ENCODE results near the gene PRSS57.
A peak's percentile ranks its signal among the peaks of the same experiment; 100 is the strongest.
"Not testable (repeated sequence)": the region's sequence is repeated elsewhere in the genome, so short reads cannot be mapped to it uniquely, and the experiment has no call there.

Gene PRSS57

DNA sequence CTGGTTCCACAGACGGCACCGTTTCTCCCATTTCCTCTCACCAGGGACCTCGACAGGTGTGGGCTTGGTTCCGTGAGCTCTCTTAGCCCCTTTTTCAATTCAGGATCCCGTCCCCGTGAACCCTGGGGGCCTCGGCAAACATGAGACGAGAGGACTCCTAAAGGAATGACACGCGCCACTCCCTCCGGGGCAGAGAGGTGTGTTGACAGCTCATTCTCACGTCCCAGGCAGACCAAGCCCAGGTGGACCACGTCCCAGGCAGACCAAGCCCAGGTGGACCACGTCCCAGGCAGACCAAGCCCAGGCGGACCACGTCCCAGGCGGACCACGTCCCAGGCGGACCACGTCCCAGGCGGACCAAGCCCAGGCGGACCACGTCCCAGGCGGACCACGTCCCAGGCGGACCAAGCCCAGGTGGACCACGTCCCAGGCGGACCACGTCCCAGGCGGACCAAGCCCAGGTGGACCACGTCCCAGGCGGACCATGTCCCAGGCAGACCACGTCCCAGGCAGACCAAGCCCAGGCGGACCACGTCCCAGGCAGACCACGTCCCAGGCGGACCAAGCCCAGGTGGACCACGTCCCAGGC is 28.2 kb downstream of the PRSS57 start:
- not testable (repeated sequence) for DNase-seq

DNA sequence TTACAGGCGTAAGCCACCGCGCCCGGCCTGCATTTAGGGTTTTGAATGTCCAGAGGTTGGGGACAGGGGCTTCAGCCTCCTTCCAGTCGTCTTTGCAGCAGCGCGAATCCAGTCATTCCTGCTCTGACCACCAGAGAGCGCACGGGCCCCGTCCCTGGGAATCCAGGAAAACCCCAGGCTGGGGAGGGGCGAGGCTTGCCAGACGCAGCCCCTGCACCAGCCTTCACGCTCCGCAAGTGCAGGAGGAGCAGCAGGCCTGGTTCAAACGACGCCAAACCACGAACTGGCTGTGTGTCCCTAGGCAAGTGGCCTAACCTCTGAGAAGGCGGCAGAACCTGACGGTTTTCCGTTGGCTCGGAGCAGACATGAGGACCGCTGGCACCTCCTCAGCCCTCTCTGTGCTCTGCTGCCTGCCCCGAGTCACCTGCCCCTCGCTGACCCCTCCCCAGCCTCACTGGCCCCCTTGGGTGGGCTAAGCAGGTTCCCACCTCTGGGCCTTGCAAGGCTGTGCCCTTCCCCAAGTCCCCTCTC is 30.3 kb downstream of the PRSS57 start:
- peak; percentile 86 for DNase-seq

DNA sequence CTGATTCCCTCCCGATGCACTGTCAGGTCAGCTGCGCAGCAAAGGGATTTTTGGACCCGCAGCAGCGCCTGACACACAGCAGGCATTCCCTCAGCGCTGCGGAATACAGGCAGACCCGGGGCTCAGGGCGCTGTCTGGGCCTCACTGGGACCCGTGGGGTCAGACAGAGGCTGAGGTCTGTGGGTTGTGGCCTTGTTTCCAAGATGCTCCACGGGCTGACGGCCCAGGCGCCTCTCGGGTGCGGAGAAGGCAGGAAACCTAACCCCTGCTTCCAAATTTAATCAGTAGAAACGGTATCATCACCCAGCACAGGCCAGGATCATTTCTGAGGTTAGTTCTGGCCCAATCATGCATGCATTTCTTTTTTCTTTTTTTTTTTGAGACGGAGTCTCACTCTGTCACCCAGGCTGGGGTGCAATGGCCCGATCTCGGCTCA is 31.6 kb downstream of the PRSS57 start:
- no peak for DNase-seq

DNA sequence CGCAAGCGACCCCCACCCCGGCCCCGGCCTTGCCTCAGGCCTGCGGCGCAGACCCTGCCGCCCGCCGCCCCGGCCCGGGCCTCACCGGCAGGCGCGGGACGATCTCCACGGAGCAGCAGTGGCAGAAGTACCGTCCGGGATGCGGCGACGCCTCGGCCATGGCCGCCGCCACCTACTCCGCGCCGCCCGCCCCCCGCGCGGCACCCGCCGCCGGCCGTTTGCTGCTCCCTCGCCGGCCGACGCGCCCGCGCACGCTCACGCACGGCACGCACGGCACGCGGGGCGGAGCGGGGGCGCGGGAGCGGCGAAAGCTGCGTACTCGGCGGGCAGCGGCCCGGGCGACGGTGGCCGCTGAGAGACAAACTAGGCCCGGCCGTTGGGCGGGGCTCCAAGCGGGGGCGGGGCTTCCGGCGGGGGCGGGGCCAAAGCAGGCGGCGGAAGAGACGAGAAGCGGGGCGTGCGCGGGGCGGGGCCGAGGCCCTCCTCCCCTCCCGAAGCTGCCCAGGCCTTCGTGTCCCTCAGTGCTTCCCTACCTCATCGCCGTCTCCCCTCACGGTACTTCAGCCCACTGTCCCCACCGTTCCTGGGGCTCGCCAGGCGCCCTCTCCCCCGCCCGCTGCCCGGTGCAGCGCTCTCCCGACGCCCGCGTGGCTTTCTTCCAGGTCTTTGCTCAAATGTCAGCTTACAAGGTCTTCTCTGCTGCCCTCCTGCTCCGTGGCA is 32.1 kb downstream of the PRSS57 start, which contains the start of gene RNF126:
Gene RNF126, minus strand, starts transcription at position 253 of the 720 bp plus-strand sequence. Its CDS starts 93 bp downstream, at position 160.
- DNase-seq = peak; percentile 96

DNA sequence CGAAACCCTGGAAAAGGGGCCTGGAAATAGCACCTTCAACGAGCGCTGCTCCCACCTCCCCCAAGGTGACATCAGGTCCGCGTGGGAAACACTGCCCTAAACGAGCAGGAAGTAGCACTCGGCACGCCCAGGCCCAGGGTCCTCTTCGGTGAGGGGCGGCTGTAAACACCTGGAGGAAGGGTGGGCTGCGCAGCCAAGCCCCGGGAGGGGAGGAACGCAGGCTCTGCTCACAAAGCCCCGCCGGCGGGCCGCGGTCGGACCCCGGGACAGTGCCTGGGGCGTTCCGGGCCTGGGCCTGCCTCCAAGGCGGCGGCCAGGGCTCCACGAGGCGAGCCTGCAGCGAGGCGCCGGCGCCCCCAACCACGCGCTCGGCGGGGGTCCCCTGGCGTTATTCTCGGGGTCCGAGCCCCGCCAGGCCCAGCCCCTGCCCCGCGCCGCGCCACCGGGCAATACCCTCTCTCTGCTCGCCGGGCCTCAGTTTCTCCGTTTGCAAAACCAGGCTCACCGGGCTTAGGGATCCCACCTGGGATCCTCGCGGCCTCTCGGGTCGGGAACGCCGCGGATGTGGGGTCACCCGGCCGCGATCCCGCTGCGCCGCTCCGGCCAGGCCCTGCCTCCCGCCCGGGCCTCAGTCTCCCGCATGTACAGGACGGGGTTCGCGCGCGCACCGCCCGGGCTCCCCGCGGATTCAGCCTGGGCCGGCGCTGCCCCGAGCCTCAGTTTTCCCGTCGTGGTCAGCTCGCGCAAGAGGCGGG is 32.9 kb downstream of the PRSS57 start:
- peak; percentile 81 for DNase-seq

DNA sequence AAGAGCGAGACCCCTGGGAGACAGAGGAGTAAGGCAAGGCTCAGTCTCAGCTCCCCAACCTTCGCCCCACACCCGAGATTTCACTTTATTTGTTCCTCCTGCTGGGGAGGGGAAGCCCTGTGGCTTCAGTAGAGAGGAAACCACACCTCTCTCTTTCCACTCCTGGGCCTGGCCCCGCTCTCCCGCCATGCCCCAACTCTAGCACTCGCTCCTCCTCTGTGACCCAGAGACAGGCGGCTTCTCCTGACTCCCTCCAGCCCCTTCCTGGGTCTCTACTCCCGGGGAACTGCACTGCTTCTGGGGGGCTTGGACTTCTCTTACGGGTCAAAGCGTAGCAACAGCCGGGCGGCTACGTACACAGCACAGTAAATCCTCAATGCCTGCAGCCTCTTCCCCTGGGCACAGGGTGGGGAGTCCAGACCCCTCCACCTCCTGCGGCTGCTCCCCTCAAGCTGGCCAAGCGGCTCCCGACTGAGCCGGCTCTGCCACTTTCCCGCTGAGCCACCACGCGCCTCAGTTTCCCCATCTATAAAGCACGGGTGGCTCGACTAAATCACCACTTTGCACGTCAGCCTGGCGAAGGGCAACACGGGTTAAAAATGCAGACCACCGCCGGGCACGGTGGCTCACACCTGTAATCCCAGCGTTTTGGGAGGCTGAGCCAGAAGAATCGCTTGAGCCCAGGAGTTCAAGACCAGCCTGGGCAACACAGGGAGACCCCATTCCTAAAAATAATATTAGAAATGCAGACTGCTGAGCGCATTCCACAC is 33.6 kb downstream of the PRSS57 start:
- DNase-seq = peak; percentile 73

DNA sequence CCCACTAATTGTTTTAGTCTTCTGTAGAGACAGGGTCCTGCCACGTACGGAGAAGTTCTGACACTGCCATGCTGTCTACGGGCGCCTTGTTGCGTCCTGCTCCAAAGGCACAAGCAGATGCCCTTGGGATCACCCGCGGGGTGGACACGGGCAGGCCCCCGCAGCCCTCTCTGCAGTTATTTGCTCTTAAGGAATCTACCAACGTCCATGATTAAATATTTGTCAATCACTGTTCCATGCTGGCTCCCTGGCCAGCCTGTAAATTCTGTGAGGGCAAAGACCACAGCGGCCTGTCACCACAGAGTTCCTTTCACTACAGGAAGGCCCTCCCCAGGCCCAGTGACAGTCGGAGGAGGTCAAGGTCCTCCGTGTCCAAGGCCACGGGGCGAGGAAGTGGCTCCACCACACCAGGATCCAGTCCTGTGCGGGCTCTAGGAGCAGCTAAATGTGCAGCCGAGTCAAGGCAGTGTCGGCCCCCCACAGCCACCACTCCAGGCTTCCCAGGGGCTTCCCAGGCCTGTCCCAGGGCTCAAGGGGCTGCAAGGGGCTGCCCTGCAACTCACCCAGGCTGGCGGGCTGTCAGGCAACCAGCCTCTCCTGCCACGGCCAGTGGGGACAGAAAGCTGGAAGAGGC is 34.3 kb downstream of the PRSS57 start:
- DNase-seq = no peak

DNA sequence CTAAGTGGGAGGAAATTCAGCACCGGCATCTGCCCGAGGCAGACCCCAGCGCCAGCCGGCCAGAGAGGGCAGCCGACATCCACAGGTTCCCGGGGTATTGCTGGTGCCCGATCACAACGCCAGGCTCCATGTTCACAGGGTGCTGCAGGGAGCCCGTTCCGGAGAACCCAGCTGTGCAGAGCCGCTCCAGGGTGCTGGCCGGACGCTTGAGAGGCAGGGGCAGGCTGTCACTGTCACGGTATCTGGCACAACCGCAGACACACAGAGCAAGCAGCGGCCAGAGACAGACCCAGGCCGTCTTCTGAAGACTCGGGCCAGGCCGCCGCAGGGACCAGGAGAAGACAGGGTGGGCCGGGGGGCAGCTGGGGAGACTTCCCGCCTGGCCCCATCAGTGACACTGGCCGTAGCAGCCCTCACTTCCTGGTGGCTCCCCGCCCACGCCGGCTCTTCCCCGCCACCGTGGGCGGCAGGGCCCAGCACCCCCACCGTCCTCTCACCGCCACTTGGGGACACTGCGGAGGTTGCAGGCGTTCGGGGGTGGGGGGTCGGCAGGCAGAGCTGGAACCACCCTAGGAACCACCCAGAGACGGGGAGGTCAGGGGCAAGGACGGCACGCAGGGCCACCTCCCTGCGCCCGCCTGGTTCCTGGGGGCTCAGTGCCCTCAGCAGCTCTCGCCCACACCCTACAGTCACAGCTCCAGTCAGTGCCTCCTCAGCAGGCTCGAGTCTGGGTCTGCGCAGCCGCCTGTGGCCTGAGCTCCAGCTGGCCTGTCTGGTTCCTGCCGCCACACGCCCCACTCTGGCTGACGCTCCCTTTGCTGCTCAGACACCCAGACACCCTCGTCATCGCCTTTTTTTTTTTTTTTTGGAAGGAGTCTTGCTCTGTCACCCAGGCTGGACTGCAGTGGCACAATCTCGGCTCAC is 36.1 kb downstream of the PRSS57 start:
- DNase-seq = peak; percentile 61

DNA sequence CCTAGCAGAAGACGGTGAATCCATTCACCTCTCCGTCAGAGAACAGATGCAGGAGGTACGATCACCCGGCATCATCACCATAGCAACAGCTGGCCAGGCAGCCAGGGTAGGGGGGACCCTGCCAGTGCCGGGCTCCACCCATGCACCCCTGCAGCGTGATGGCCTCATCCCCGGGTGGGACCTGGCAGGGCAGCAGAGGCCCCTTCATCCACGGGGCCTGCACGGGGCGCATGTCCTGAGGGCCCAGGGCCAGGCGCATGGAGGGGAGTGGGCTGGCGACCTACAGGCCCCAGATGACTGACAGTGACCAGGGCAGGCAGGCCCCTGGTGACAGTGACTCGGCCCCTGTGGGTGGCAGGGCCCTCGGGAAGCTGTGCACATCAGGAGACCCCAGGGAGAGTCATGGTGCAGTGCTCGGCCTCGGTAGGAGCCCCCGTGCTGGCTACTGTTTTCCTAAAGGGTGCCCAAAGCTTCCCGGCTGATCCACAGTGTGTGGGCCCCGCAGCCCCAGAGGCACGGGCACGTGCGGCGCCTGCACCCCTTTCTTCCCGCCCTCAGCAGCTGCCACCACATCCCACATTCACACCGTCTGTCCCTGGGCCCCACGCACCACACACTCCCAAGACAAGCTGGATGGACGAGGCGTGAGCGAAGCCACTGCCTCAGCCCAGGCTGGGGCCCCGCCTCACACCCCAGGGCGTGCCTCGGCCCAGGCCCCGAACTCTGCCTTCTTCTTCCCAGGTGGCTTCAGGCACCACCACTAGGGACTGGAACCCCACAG is 37.0 kb downstream of the PRSS57 start:
- no peak for DNase-seq

DNA sequence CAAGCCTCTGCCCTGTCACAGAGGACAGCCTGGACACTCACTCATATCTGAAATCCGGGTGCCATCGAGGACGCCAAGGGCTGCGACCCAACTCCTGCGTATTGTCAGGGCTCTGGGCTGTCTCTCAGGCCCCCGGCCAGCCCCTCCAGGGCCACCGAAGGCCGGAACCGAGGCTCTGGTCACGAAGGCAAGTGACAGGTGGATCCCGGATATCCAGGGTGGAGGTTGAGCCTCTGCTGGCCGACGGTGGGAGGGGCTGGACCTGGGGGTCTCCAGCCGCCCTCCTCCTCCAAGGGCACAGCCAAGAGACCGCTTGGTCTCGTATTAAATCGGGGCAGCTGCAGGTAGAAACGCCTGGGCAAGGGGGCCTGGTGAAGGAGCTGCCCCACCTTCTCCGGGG is 37.6 kb downstream of the PRSS57 start:
- peak; percentile 1 for DNase-seq

DNA sequence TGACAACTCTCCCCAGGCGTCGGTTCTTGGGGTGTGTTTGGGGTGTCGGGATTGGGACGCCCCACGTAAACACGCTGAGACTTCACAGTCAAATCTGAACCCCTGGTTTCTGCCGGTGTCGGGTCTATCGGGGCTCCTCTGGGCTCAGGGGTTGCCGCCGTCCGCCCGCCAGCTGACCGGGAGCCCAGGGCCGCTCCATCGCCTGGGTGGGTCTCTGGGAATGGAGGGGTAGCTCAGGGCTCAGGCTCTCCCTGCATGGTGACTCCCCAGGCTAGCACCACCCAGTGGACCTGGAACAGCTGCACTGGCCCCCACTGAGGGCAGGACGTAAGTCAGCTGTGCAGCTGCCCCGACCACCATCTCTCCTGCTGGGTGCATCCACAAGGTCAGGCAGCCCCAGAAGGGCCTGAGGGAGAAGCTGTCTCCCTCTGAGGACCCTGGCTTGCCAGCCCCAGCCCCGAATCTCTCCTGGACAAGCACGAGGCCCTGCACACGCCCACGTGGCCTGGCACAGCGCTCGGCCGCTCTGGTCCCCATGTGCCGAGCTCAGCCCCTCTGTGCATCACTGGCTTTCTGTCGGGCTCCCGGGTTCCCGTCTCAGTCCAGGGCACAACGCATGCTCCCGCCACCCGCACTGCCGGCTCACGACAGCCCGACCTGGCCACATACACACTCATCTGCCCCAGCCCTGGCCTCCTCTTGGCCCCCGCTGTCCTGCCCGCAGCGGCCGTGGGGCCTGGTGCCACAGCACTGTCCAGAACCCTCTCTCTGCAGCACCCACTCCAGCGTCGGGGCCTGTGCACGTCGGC is 38.3 kb downstream of the PRSS57 start:
- DNase-seq = peak; percentile 2

DNA sequence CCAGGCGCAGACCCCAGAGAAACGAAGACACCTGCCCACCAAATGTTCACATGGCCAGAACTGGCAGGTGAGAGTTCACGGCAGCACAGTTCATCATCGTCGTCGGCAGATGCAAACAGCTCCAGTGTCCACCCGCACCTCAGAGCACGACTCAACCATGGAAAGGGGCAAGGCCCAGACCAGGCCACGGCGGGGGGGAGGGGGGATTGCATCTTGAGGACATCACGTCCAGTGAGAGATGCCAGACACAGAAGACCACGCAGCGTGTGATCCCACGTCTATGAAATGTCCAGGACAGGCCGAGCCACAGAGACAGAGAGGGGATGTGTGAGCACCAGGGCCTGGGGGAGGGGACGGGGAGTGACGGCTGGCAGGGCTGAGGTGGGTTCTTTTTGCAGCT is 39.6 kb downstream of the PRSS57 start:
- DNase-seq = peak; percentile 1

DNA sequence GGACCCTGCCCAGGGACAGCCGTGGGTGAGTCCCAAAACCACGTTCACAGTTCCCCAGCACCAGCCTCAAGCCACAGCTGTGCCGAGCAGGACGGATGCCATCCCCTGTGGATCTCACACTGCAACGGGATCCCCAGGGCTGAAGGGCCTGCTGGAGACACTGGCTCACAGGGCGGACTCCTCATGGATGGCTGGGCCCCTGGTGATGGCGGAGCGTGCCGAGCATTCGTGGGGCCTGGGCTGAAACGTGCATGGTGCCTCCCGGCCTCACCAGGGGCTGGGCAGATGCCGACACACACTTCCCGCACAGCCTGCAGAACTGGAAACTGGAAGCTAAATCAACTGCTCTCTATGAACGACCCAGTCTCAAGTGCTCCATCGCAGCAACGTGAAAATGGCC is 41.8 kb downstream of the PRSS57 start:
- no peak for DNase-seq

DNA sequence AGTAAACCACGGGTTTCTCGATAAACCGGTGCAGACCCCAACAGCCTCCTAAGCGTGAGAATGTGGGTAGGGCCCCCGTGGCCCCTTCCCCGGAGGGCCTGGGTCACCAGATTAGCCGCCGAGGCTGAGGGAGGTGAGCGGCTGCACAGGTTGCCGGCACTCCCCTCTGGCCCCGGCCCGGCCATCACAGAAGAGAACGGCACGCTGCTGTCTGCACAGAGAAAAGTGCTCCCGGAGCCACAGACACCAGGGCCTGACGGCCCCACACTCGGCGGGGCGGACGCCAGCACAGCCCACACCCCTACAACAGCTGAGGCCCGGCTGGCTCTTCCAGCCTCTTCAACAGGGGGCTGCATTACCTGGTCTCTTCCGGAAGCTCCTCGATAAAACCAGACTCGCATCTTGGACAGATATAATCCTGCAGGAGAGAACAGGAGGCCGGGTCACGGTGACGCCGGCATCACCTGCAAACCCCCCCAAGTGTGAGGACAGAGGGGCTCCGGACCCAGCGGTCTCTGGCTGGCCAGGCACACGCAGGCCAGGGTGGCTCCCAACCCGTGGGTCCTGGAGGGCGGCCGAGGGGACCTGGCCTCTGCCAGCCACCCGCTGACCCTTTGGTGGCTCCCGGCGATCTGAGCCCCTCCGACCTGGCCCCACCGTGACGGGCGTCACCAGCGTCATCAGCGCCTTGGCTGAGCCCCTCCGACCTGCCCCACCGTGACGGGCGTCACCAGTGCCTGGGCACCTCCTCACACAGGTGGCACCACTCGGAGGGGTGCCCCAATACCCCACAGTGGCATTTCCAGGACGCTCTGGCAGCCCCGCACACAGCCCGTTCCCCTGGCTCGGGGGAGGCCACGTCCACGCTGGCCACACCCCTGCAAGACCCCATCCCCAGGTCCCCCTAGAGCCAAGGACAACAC is 42.5 kb downstream of the PRSS57 start:
- DNase-seq = peak; percentile 1

DNA sequence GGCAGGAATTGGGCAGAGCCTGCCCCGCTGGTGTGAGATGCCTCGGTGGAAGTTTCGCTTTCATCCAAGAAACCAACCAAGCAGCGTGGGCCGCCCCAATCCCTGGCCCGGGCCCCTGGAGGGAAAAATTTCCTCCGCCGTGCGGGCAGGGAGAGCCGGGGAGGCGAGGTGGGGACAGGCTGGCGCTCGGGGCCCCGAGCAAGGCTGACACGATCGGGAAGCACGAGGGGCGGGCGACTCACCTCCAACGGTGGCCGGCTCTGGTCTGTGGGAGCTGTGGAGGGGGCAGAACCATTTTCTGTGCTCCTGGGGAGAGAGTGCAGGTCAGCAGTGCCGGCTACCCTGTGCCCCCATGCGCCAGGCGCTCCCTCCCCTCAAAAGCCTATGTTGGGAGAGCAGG is 43.3 kb downstream of the PRSS57 start:
- no peak for DNase-seq

DNA sequence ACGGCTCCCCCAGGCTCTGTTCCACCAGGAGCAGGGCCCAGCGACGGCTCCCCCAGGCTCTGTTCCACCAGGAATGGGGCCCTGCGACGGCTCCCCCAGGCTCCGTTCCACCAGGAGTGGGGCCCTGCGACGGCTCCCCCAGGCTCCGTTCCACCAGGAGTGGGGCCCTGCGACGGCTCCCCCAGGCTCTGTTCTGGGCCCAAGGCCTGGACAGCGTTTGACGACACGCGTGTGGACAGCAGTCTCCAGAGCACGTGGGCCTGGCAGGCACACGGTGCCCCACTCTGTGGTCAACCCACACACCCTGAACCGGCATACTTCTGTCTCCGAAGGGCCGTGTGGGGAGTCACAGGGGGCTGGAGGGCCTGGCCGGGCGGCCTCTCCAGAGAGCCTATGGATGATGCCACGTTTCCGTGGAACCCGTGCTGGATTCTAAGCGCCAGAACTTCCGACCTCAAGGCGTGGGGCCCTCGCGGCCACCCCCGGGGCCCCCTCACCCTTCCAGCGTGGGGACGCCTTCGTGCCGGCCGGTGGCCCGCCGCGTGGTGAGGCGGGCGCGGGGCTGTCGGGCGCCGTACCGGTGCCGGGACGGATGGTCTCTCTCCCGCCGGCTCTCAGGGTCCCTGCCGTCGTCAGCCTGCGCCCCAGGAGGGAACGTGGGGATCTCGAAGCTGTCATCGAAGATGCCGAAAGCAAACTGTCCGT is 44.0 kb downstream of the PRSS57 start:
- no peak for DNase-seq

DNA sequence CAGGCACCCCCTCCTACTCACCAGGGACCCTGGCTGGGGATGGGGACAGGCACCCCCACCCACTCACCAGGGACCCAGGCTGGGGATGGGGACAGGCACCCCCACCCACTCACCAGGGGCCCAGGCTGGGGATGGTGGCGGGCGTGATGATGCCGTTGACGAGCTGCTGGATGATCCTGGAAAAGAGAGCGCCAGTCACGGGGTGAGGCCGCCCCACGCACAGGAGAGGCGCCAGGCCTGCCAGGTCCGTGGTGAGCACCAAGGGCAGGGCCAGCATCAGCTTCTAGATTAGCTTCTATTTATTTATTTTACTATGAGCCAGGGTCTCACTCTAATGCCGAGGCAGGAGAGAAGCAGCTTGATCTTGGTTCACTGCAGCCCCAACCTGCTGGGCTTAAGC is 45.1 kb downstream of the PRSS57 start:
- no peak for DNase-seq

Data from CD4-positive, alpha-beta T cell treated with Interleukin-6 for 4 hours (primary cell).